OCI-LY7 (cell line): Measurements from ENCODE around the gene MARCHF2. TPM values are rescaled to one million over a fixed set of nuclear protein-coding genes. Genes with fewer than 3 reads are reported as not detected.
A peak's percentile ranks its signal among the peaks of the same experiment; 100 is the strongest.

Experiments
- Bru-seq: library from RNA; stranded (reverse); fragments of 400-500 nt; gene quantifications from one replicate; lab custom pipeline; 2021; lab: Mats Ljungman, UMichigan
- BruChase-seq, 2 experiments: library from RNA; stranded (reverse); fragments of 400-500 nt; gene quantifications; one replicate each; lab custom pipeline; 2021; lab: Mats Ljungman, UMichigan
- BruUV-seq: library from RNA; stranded (reverse); fragments of 400-500 nt; replicated peaks from 2 replicates; lab custom pipeline; 2021; lab: Mats Ljungman, UMichigan
- CTCF ChIA-PET: fragments of 300-600 bp; sonication (Branson Sonifier 250); formaldehyde crosslinking; loops from one replicate; lab custom pipeline; 2022; ENCODE audit warnings: antibody characterized with exemption; ENCODE audit not compliant: unreplicated experiment; lab: Charles Lee
- POLR2A ChIA-PET: fragments of 300-600 bp; sonication (Branson Sonifier 250); formaldehyde crosslinking; loops from one replicate; lab custom pipeline; 2022; ENCODE audit warnings: antibody characterized with exemption; lab: Charles Lee
- DNase-seq: peaks from one replicate; pipeline ENCODE4 v3.0.0-alpha.2; 2015; ENCODE audit warnings: low spot score
- H2AFZ ChIP-seq: fragments of 200-600 bp; sonication (generic), shearing (Covaris generic); 2 replicates; pipeline ENCODE4 v1.6.1; 2014; ENCODE audit warnings: mild to moderate bottlenecking, antibody characterized with exemption, low read length, moderate library complexity
- H3K27ac ChIP-seq: fragments of 200-600 bp; sonication (generic); 2 replicates; pipeline ENCODE4 v1.5.1; 2014; ENCODE audit warnings: mixed run types, low read depth, mild to moderate bottlenecking, moderate library complexity, low read length, inconsistent platforms; ENCODE audit not compliant: poor library complexity, severe bottlenecking
- H3K36me3 ChIP-seq: fragments of 200-600 bp; sonication (generic); 2 replicates; pipeline ENCODE4 v1.6.1; 2014; ENCODE audit warnings: mild to moderate bottlenecking, antibody characterized with exemption, low read length, moderate library complexity, mixed read lengths; ENCODE audit not compliant: insufficient read depth
- H3K4me1 ChIP-seq: fragments of 200-600 bp; sonication (generic); 2 replicates; pipeline ENCODE4 v1.5.1; 2014; ENCODE audit warnings: mild to moderate bottlenecking, low read length; ENCODE audit not compliant: insufficient read depth, poor library complexity, severe bottlenecking
- H3K4me2 ChIP-seq: fragments of 200-600 bp; sonication (generic); 2 replicates; pipeline ENCODE4 v1.6.1; 2014; ENCODE audit warnings: mild to moderate bottlenecking, low read length
- H3K4me3 ChIP-seq: fragments of 200-600 bp; sonication (generic); 2 replicates; pipeline ENCODE4 v1.5.1; 2014; ENCODE audit warnings: mild to moderate bottlenecking, low read depth, low read length; ENCODE audit not compliant: poor library complexity, severe bottlenecking
- H3K79me2 ChIP-seq: fragments of 200-600 bp; sonication (generic); 2 replicates; pipeline ENCODE4 v1.6.1; 2016; ENCODE audit warnings: low read depth, mild to moderate bottlenecking, low read length, moderate library complexity, mixed read lengths; ENCODE audit not compliant: insufficient read depth
- H3K9me2 ChIP-seq: fragments of 200-600 bp; sonication (generic); 2 replicates; pipeline ENCODE4 v1.6.1; 2016; ENCODE audit warnings: mild to moderate bottlenecking, low read length, mixed read lengths; ENCODE audit not compliant: insufficient read depth
- H3K9me3 ChIP-seq: fragments of 200-600 bp; sonication (generic); 2 replicates; pipeline ENCODE4 v1.6.1; 2014; ENCODE audit warnings: mild to moderate bottlenecking, mixed run types, low read length, mixed read lengths
- H4K20me1 ChIP-seq: fragments of 200-600 bp; sonication (generic); 2 replicates; pipeline ENCODE4 v1.6.1; 2014; ENCODE audit warnings: mild to moderate bottlenecking, antibody characterized with exemption, low read length, moderate library complexity, mixed read lengths; ENCODE audit not compliant: insufficient read depth
- CTCF ChIP-seq: fragments of 200-600 bp; sonication (generic); conservative IDR thresholded peaks from 2 replicates; pipeline ENCODE4 v1.5.1; 2014; ENCODE audit warnings: mild to moderate bottlenecking, antibody characterized with exemption, low read length, moderate library complexity, mixed read lengths
- EZH2phosphoT487 ChIP-seq: fragments of 200-600 bp; sonication (generic); IDR thresholded peaks from 2 replicates; pipeline ENCODE4 v1.6.1; 2018; ENCODE audit warnings: low read depth, borderline replicate concordance, mild to moderate bottlenecking, mixed run types, antibody characterized with exemption, low read length, moderate library complexity, mixed read lengths
- intact Hi-C: fragments of 100-400 bp; cut with micrococcal nuclease; formaldehyde crosslinking; loops from one replicate; pipeline ENCODE4 v1.10.0; 2022; ENCODE audit not compliant: unreplicated experiment
- long read RNA-seq: library from polyadenylated mRNA; stranded (forward); transcript quantifications from one replicate; pipeline ENCODE4 v2.0.0, GENCODE V29; 2022
- total RNA-seq, 2 experiments: library from RNA; depleted of rRNA in 1 of 2; stranded (reverse); fragments of >200 nt in 1 of 2; shearing (Covaris generic) in 1 of 2; gene quantifications; 2 replicates each; pipeline ENCODE4 v1.2.3, GENCODE V29; 2014 to 2022

Gene MARCHF2
- total RNA-seq (2014; rRNA removed; shearing (Covaris generic)), result 8.1 and 14.1 TPM in 2 replicates
- total RNA-seq (2022), result 12.1 and 12.4 TPM in 2 replicates
- percentile 37 among the genes with signal in this experiment for Bru-seq, nascent RNA
- percentile 41 among the genes with signal in this experiment for BruChase-seq, experiment 1, labeled RNA remaining after a 6-hour chase
- BruChase-seq, experiment 2, labeled RNA remaining after a 2-hour chase, result percentile 37 among the genes with signal in this experiment
- long read RNA-seq, partial matches to known transcripts, result 1 of 21 reads
- long read RNA-seq, other reads (novel, unspliced or antisense), result 17 of 21 reads

DNA sequence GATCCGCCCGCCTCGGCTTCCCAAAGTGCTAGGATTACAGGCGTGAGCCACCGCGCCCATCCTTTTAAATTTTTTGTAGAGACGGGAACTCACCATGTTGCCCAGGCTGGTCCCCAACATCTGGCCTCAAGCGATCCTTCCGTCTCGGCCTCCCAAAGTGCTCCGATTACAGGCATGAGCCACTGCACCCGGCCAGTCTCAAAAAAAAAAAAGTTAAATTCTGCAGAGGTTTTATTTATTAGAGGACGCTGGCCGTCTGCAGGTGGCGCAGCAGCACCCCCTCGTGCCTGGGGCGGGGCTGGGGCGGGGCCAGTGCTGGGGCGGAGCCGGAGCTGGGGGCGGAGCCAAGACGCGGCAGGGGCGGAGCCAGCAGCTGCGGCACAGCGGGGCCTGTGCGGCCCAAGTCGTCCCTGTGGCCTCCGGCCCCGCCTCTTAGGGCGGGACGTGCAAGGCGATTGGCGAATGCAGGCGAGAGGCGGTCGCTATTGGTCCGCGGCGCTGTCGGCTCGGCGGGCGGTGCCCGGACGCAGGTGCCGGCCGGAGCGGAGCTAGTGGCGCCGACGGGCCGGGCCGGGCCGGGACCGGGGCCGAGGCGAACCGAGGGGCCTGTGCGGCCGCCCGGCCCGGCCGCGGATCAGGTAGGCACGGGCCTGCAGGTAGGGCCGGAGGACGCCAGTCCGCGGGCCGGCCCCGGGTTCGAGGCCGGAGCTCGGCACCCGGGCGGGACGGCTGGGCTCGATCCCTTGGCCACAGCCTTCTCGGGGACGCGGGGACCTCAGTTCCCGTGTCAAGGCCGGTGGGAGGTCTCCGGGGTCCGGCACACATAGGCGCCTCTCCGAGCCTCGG lies at the start of gene MARCHF2:
Gene MARCHF2 (plus strand): TSS at position 523 of the 846 bp plus-strand sequence. CDS start 8,536 bp downstream, outside the sequence.
- TF ChIP-seq CTCF (peak; percentile 74), EZH2phosphoT487 (no peak)
- CTCF ChIA-PET, result interaction anchor here (0.8 to 1.7 kb wide), 4 partner anchors 21 to 101 kb away, joined by 3 to 8 read pairs (median 6); partner anchors contain the start of gene ZNF414
- Histone ChIP-seq H3K9me3 (no peaks in the 10 kb centered on the region), H2AFZ (peak within 1 kb of the TSS; percentile 95), H3K9me2 (no peaks in the 10 kb centered on the region), H3K27ac (no peak within 1 kb of the TSS), H3K36me3 (no peaks in the 10 kb centered on the region), H3K4me3 (peak within 1 kb of the TSS; percentile 86), H3K79me2 (no peaks in the 10 kb centered on the region), H3K4me2 (peak within 1 kb of the TSS; percentile 99), H4K20me1 (no peaks in the 10 kb centered on the region), H3K4me1 (peaks cover 6% of the 10 kb centered on the region)
- no TSS peak for BruUV-seq
- intact Hi-C loops, result loop anchor here (1.0 to 2.0 kb wide), 3 partner anchors 31 to 166 kb away; partner anchors contain the start of gene HNRNPM
- peak; percentile 99 for DNase-seq
- POLR2A ChIA-PET, result interaction anchor here (0.6 to 2.0 kb wide), 9 partner anchors 12 to 947 kb away, joined by 3 to 16 read pairs (median 4); partner anchors contain the start of gene RAB11B

DNA sequence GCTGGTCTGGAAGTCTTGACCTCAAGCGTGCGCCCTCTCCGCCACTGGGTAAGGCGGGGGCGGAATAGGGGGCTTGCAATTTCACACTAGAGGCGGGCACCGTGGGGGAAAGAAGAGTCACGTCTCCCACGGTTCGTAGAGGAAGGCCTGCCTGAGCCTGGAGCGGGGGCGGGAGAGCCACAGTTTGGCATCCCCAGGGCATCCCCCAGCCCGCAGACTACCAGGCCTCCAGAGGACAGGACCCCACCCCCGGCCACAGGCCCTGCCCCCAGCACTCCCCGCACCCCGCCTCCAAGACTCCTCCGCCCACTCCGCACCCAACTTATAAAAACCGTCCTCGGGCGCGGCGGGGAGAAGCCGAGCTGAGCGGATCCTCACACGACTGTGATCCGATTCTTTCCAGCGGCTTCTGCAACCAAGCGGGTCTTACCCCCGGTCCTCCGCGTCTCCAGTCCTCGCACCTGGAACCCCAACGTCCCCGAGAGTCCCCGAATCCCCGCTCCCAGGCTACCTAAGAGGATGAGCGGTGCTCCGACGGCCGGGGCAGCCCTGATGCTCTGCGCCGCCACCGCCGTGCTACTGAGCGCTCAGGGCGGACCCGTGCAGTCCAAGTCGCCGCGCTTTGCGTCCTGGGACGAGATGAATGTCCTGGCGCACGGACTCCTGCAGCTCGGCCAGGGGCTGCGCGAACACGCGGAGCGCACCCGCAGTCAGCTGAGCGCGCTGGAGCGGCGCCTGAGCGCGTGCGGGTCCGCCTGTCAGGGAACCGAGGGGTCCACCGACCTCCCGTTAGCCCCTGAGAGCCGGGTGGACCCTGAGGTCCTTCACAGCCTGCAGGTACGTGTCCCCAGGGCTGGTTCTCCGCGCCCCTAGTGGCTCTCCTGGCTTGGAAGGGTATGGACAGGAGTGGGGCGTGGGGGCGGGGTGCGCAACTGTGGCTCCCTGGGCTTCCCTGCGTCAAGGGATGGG lies 49.0 kb upstream of the MARCHF2 start, which contains the start of gene ANGPTL4:
Gene ANGPTL4 (plus strand): TSS at position 353 of the 969 bp plus-strand sequence. CDS start 167 bp downstream, at position 520.
- CTCF ChIA-PET, result no interaction called here
- intact Hi-C loops, result no loop called here
- no peak for DNase-seq
- Histone ChIP-seq H3K4me1 (no peaks in the 10 kb centered on the region), H3K4me3 (no peak within 1 kb of the TSS), H3K9me2 (no peaks in the 10 kb centered on the region), H2AFZ (no peak within 1 kb of the TSS), H3K36me3 (no peaks in the 10 kb centered on the region), H3K27ac (no peak within 1 kb of the TSS), H3K79me2 (no peaks in the 10 kb centered on the region), H3K9me3 (no peaks in the 10 kb centered on the region), H3K4me2 (no peak within 1 kb of the TSS), H4K20me1 (no peaks in the 10 kb centered on the region)
- POLR2A ChIA-PET, result no interaction called here
- no TSS peak for BruUV-seq
- TF ChIP-seq EZH2phosphoT487, result no peak
- TF ChIP-seq CTCF, result no peak
